Stimulated activated memory B cell treated with anti-CD40 and anti-IgM and Interleukin-4, amounts not matched to agents 10 μg/mL and 1 μg/mL and 100 μg/mL, for 72 hours (primary cell): ENCODE results near the gene PAK2.
"Not testable (repeated sequence)": the region's sequence is repeated elsewhere in the genome, so short reads cannot be mapped to it uniquely, and the experiment has no call there.

Source experiments
- ATAC-seq: fragments of 150-1000 bp; cut with Tn5 transposase; 2 replicates; pipeline ENCODE4 v1.10.0; 2021
- H3K27ac Mint-ChIP-seq: one replicate; pipeline ENCODE4 v1.8.0; 2022; ENCODE audit warnings: mild to moderate bottlenecking, mixed read lengths
- H3K27me3 Mint-ChIP-seq: one replicate; pipeline ENCODE4 v1.8.0; 2022; ENCODE audit warnings: mixed read lengths
- H3K36me3 Mint-ChIP-seq: one replicate; pipeline ENCODE4 v1.8.0; 2022; ENCODE audit warnings: mixed read lengths
- H3K4me1 Mint-ChIP-seq: one replicate; pipeline ENCODE4 v1.8.0; 2022; ENCODE audit warnings: mixed read lengths
- H3K4me3 Mint-ChIP-seq: one replicate; pipeline ENCODE4 v1.8.0; 2022; ENCODE audit warnings: mild to moderate bottlenecking, moderate library complexity, mixed read lengths
- H3K9me3 Mint-ChIP-seq: one replicate; pipeline ENCODE4 v1.8.0; 2022; ENCODE audit warnings: mixed read lengths

Gene PAK2

GRCh38 chr3:196712514-196713413 lies 26.9 kb upstream of the PAK2 start:
- Mint-ChIP-seq H3K27me3 (no peaks in the 10 kb centered on the region), H3K9me3 (no peaks in the 10 kb centered on the region), H3K27ac (peak overlapping the region; percentile 99), H3K4me3 (peak overlapping the region; percentile 86), H3K36me3 (peaks cover 1% of the 10 kb centered on the region), H3K4me1 (peaks cover 14% of the 10 kb centered on the region)
- peak; percentile 83 for ATAC-seq

- H3K9me3 Mint-ChIP-seq, H3K27ac Mint-ChIP-seq, H3K27me3 Mint-ChIP-seq, H3K4me3 Mint-ChIP-seq, H3K4me1 Mint-ChIP-seq: not testable (repeated sequence)
- peaks cover 25% of the 10 kb centered on the region for H3K36me3 Mint-ChIP-seq
- ATAC-seq = peak; percentile 2
Measured at GRCh38 chr3:196717162-196717561, 22.5 kb upstream of the PAK2 start.

- Mint-ChIP-seq H3K9me3 (peaks cover 5% of the 10 kb centered on the region), H3K36me3 (peaks cover 47% of the 10 kb centered on the region), H3K27ac (no peak overlapping the region), H3K4me3 (no peak overlapping the region), H3K27me3 (no peaks in the 10 kb centered on the region), H3K4me1 (no peaks in the 10 kb centered on the region)
- ATAC-seq = no peak
Measured at GRCh38 chr3:196721097-196721496, 18.6 kb upstream of the PAK2 start.

GRCh38 chr3:196726788-196727675 lies 12.6 kb upstream of the PAK2 start:
- H3K4me3 Mint-ChIP-seq = no peak overlapping the region
- H3K27me3 Mint-ChIP-seq = no peaks in the 10 kb centered on the region
- peaks cover 9% of the 10 kb centered on the region for H3K4me1 Mint-ChIP-seq
- peak; percentile 65 for ATAC-seq
- no peak overlapping the region for H3K27ac Mint-ChIP-seq
- peaks cover 38% of the 10 kb centered on the region for H3K36me3 Mint-ChIP-seq
- no peaks in the 10 kb centered on the region for H3K9me3 Mint-ChIP-seq

- Mint-ChIP-seq H3K27ac (no peak overlapping the region), H3K36me3 (peaks cover 23% of the 10 kb centered on the region), H3K9me3 (peaks cover 3% of the 10 kb centered on the region), H3K4me3 (no peak overlapping the region), H3K4me1 (peaks cover 3% of the 10 kb centered on the region), H3K27me3 (no peaks in the 10 kb centered on the region)
- no peak for ATAC-seq
Measured at GRCh38 chr3:196735751-196736150, 3.9 kb upstream of the PAK2 start.

GRCh38 chr3:196736670-196737374 lies 2.8 kb upstream of the PAK2 start:
- Mint-ChIP-seq H3K27me3 (no peaks in the 10 kb centered on the region), H3K4me3 (no peak overlapping the region), H3K27ac (no peak overlapping the region), H3K4me1 (peaks cover 13% of the 10 kb centered on the region), H3K36me3 (peaks cover 28% of the 10 kb centered on the region), H3K9me3 (peaks cover 3% of the 10 kb centered on the region)
- no peak for ATAC-seq

GRCh38 chr3:196737655-196738054 lies 2.0 kb upstream of the PAK2 start:
- Mint-ChIP-seq H3K4me3 (no peak overlapping the region), H3K4me1 (peaks cover 14% of the 10 kb centered on the region), H3K27ac (no peak overlapping the region), H3K36me3 (peaks cover 28% of the 10 kb centered on the region), H3K9me3 (peaks cover 3% of the 10 kb centered on the region), H3K27me3 (no peaks in the 10 kb centered on the region)
- no peak for ATAC-seq

- peaks cover 3% of the 10 kb centered on the region for H3K9me3 Mint-ChIP-seq
- ATAC-seq = no peak
- H3K27me3 Mint-ChIP-seq = no peaks in the 10 kb centered on the region
- H3K4me3 Mint-ChIP-seq = peak overlapping the region; percentile 100
- peaks cover 18% of the 10 kb centered on the region for H3K36me3 Mint-ChIP-seq
- H3K4me1 Mint-ChIP-seq = peaks cover 20% of the 10 kb centered on the region
- H3K27ac Mint-ChIP-seq = peak overlapping the region; percentile 96
Measured at GRCh38 chr3:196740481-196741248, 1.0 kb downstream of the PAK2 start.

GRCh38 chr3:196741249-196741889 lies 1.7 kb downstream of the PAK2 start:
- Mint-ChIP-seq H3K36me3 (peaks cover 22% of the 10 kb centered on the region), H3K27me3 (no peaks in the 10 kb centered on the region), H3K27ac (peak overlapping the region; percentile 96), H3K4me1 (peaks cover 20% of the 10 kb centered on the region), H3K4me3 (peak overlapping the region; percentile 100), H3K9me3 (peaks cover 3% of the 10 kb centered on the region)
- ATAC-seq = no peak

- not testable (repeated sequence) for H3K27me3 Mint-ChIP-seq, H3K27ac Mint-ChIP-seq, H3K4me3 Mint-ChIP-seq
Measured at GRCh38 chr3:196743569-196743968, 3.9 kb downstream of the PAK2 start.

GRCh38 chr3:196749125-196749524 lies 9.5 kb downstream of the PAK2 start:
- Mint-ChIP-seq H3K36me3 (peaks cover 49% of the 10 kb centered on the region), H3K27ac (peak overlapping the region; percentile 77), H3K27me3 (no peaks in the 10 kb centered on the region), H3K4me1 (peaks cover 52% of the 10 kb centered on the region), H3K4me3 (peak overlapping the region; percentile 61), H3K9me3 (peaks cover 5% of the 10 kb centered on the region)
- peak; percentile 92 for ATAC-seq

More at GRCh38 chr3:196743569-196743968, 3.9 kb downstream of the PAK2 start:
- ATAC-seq, H3K9me3 Mint-ChIP-seq: not testable (repeated sequence)
- H3K36me3 Mint-ChIP-seq = peaks cover 17% of the 10 kb centered on the region
- H3K4me1 Mint-ChIP-seq = peaks cover 30% of the 10 kb centered on the region

GRCh38 chr3:196753201-196753600 lies 13.5 kb downstream of the PAK2 start:
- peaks cover 81% of the 10 kb centered on the region for H3K36me3 Mint-ChIP-seq
- H3K27me3 Mint-ChIP-seq = no peaks in the 10 kb centered on the region
- H3K4me3 Mint-ChIP-seq = no peak overlapping the region
- peaks cover 56% of the 10 kb centered on the region for H3K4me1 Mint-ChIP-seq
- ATAC-seq = no peak
- peaks cover 10% of the 10 kb centered on the region for H3K9me3 Mint-ChIP-seq
- no peak overlapping the region for H3K27ac Mint-ChIP-seq

- H3K4me1 Mint-ChIP-seq = peaks cover 48% of the 10 kb centered on the region
Measured at GRCh38 chr3:196754091-196754981, 14.7 kb downstream of the PAK2 start.

More at GRCh38 chr3:196754091-196754981, 14.7 kb downstream of the PAK2 start:
- Mint-ChIP-seq H3K36me3 (peaks cover 71% of the 10 kb centered on the region), H3K9me3 (peaks cover 7% of the 10 kb centered on the region), H3K27ac (peak overlapping the region; percentile 25), H3K27me3 (no peaks in the 10 kb centered on the region), H3K4me3 (no peak overlapping the region)
- ATAC-seq = no peak
